ENCODE data around the gene NAV2.

- TF ChIP-seq EP300 (IDR thresholded peaks at IDR 0.05): no peak
- TF ChIP-seq POLR2A (IDR thresholded peaks at IDR 0.05): no peak
- TF ChIP-seq CTCF (IDR thresholded peaks at IDR 0.05): no peak
- TF ChIP-seq POLR2AphosphoS5 (IDR thresholded peaks at IDR 0.05): no peak
Measured at GRCh38 chr11:20134991-20135736, 422.5 kb downstream of the NAV2 start.
